Fibroblast of the aortic adventitia (primary cell): Measurements from ENCODE around the gene FASTKD2. TPM values are rescaled to one million over a fixed set of nuclear protein-coding genes. Genes with fewer than 3 reads are reported as not detected.
A peak's percentile ranks its signal among the peaks of the same experiment; 100 is the strongest.

Experiments used
- DNase-seq: peaks from one replicate; pipeline ENCODE4 v3.0.0-alpha.2; 2010; ENCODE audit warnings: low read depth
- H3K4me3 ChIP-seq: 2 replicates; pipeline ENCODE4 v1.5.1; 2011; ENCODE audit warnings: low read depth, mild to moderate bottlenecking, control low read depth, low read length, moderate library complexity
- total RNA-seq: library from RNA; depleted of rRNA; stranded (reverse); fragments of >200 nt; gene quantifications from 2 replicates; pipeline ENCODE4 v1.2.3, GENCODE V29; 2012; ENCODE audit warnings: low replicate concordance
- TF ChIP-seq, protein P1 (sequence below): IDR thresholded peaks from 2 replicates; pipeline ENCODE4 v1.5.1; 2011; ENCODE audit warnings: mild to moderate bottlenecking, low read length, control low read depth, inconsistent platforms; ENCODE audit not compliant: insufficient read depth

The FASTKD2 gene
- total RNA-seq, 1 donor, result 56.1 TPM

DNA sequence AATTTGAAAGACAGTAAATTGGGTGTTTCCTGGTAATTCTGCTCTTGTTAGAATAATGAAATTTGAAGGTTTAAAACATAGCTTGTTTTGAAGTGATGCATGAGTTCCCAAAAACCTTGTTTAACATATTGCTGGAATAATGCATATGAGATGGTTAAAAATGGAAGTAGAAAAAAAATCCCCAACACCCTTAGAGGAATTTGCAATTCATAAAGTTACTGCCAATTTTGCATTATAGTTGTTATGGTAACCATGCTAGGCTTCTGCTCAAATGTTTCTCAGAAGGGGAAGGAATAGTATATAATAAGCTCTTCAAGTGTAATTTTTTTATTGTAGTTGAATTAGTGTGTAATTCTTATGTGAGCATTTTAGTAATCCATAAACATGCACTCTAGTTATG, 49.1 kb downstream of the FASTKD2 start:
- no peak overlapping the region for H3K4me3 ChIP-seq
- TF ChIP-seq, protein P1, sequence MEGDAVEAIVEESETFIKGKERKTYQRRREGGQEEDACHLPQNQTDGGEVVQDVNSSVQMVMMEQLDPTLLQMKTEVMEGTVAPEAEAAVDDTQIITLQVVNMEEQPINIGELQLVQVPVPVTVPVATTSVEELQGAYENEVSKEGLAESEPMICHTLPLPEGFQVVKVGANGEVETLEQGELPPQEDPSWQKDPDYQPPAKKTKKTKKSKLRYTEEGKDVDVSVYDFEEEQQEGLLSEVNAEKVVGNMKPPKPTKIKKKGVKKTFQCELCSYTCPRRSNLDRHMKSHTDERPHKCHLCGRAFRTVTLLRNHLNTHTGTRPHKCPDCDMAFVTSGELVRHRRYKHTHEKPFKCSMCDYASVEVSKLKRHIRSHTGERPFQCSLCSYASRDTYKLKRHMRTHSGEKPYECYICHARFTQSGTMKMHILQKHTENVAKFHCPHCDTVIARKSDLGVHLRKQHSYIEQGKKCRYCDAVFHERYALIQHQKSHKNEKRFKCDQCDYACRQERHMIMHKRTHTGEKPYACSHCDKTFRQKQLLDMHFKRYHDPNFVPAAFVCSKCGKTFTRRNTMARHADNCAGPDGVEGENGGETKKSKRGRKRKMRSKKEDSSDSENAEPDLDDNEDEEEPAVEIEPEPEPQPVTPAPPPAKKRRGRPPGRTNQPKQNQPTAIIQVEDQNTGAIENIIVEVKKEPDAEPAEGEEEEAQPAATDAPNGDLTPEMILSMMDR, result no peak
- no peak for DNase-seq

DNA sequence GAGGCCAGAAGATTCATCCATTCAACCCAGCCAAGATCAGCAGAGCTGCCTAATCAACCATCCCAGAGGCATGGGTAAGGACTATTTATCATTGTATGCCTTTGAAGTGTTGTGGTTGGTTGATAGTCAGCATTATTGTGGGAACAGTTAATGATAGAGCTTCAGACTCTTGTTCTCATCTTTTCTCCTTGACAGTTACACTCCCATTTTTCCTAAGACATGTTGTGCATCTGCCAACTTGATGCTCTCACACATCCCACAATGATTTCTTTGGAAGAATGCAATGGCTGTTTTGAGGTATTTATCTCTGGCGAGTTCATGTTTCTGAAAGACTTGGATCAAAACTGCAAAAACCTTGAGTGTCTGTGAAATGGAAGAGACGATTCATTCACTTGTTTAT, 55.4 kb downstream of the FASTKD2 start:
- H3K4me3 ChIP-seq, result no peak overlapping the region
- DNase-seq, result peak; percentile 29
- TF ChIP-seq, protein P1, result no peak

DNA sequence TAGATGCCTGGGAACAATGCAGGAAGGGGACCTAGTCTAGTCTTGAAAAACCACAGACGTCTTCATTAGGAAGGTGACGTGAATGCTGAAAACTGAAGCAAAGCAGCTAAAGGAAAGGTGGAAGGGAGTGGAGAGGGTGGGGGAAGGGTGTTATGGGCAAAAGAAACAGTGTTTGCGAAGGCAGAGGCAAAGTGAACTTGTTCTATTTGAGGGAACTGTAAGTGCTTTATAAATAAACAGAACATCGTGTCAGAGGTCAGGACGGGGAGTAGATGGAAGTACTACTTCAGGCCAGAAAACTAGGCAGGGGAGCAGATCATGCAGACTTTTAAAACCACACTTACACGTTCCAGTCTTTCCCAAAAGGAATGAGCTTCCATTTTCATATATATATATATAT, 57.8 kb downstream of the FASTKD2 start:
- no peak overlapping the region for H3K4me3 ChIP-seq
- TF ChIP-seq, protein P1, result no peak
- DNase-seq, result no peak

DNA sequence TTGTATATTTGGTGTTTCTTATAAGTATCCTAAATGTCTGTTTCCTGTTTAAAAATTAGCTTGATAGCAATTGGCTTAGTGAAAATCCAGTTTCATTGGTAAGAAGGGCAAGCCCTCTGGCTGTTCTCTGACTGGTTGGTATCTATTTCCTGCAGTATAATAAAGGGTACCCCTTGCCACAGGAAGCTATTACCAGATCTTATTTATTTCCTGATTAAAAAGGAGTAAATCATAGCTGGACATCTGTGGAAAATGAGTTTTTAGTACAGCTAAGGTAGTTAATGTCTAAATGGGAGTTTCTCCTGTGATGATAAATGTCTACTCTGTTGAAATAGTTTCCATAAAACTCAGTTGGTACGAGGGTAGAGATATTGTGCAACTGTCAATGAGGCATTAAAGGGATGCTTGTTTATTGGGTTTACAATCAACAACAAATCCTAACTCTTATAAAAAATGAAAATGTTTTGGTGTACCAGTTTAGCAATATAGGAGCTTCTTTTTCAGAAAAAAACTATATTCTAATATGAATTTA, 58.7 kb downstream of the FASTKD2 start:
- no peak overlapping the region for H3K4me3 ChIP-seq
- no peak for DNase-seq
- TF ChIP-seq, protein P1, result no peak

DNA sequence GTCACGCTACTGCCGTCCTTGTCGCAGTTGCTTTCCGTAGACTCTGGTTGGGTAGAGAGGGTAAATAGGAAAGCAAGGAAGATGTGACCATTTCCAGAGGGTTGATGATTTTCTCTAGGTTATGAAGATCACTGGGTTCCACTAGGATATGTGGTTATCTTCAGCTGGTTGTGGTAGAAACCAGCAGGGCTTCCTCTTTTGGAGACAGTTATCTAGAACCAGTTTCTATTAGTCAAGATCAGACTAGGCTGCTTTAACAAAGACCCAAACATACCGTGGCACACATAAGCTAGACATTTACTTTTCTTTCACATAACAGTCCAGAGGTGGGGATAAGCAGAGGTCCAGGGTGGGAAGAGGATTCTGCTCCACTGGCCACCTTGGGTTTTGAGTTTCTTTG, 59.6 kb downstream of the FASTKD2 start:
- TF ChIP-seq, protein P1, result no peak
- no peak overlapping the region for H3K4me3 ChIP-seq
- no peak for DNase-seq

DNA sequence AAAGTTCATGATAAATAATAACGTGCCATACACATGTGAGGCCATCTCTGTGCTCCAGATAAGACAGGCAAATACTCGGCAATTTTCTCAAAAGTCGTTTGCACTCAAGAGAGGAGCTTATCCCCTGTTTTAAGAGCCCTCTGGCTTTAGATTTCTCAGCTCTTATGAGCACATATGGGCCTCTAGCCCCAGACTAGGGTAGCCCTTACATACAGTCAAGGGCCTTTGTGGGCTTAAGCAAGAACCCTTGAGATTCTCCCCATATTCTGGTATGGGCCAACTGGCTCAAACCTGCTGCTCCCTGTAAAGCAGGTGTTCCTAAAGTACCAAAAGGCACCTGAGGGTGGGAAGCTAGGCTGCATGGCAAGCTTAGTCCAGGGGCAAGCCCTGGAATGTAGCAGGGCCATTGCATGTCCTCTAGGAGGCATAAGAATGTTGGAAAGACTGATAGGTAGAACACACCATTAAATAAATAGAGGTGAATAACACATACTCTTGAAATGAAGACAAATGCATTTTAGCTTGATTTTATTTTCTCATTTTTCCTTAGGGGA, 66.1 kb downstream of the FASTKD2 start:
- DNase-seq, result no peak
- TF ChIP-seq, protein P1, result no peak
- no peak overlapping the region for H3K4me3 ChIP-seq

DNA sequence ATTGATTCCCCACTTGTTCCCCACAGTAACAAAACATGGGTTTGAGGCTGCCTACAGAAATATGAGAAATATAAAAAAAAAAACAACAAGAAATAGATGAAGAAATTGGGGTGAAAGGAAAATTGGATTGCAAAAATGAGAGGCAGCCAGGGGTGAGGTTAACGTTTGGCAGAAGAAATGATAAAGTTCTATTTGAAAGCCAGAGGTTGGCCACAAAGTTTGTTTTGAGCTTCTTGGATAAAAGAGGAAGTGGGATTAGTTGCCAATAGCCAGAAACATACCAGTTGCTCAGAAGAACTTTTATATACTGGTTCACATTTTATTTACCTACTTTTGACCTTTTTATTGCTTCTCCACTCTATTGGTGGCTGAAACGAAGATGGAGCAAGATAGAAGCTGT, 67.5 kb downstream of the FASTKD2 start:
- TF ChIP-seq, protein P1, result no peak
- DNase-seq, result peak; percentile 70
- no peak overlapping the region for H3K4me3 ChIP-seq
